ENCODE measurements around the gene ICAM5. TPM values are rescaled to one million over a fixed set of nuclear protein-coding genes. Genes with fewer than 3 reads are reported as not detected.

ICAM5 gene
- total RNA-seq, 1 donor from 2014 or later, result 0.67 TPM

DNA sequence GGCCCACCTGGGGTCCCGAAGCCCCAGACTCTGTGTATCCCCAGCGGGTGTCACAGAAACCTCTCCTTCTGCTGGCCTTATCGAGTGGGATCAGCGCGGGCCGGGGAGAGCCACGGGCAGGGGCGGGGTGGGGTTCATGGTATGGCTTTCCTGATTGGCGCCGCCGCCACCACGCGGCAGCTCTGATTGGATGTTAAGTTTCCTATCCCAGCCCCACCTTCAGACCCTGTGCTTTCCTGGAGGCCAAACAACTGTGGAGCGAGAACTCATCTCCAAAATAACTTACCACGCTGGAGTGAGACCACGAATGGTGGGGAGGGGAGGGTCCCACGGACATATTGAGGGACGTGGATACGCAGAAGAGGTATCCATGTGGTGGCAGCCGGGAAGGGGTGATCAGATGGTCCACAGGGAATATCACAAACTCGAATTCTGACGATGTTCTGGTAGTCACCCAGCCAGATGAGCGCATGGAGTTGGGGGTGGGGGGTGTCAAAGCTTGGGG, 1.0 kb upstream of the ICAM5 start:
- intact Hi-C loops (cut with DNase I), result no loop called here
- DNase-seq (ENCODE audit: low spot score), result no peak

DNA sequence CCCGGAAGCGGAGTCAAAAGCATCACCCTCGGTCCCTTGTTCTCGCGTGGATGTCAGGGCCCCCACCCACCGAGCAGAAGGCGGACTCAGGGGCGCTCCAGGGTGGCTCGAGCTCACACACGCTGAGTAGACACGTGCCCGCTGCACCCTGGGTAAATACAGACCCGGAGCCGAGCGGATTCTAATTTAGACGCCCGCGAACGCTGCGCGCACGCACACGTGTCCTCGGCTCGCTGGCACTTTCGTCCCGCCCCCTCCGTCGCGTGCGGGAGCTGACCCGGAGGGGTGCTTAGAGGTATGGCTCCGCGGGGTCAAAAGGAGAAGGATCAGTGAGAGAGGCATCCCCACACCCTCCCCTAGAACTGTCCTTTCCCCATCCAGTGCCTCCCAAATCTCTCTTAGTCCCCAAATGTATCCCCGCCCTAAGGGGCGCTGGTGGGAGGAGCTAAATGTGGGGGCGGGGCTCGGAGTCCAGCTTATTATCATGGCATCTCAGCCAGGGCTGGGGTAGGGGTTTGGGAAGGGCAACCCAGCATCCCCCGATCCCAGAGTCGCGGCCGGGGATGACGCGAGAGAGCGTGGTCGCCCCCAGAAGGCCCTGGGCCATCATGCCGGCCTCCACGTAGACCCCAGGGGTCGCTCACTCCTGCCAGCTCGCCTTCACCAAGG, 451 bp upstream of the ICAM5 start:
- intact Hi-C loops (cut with DNase I), result no loop called here
- DNase-seq (ENCODE audit: low spot score), result no peak

- no peak for DNase-seq (ENCODE audit: low spot score)
- intact Hi-C loops (cut with DNase I), result no loop called here
Observed at GRCh38 chr19:10290357-10290875, 664 bp downstream of the ICAM5 start.

DNA sequence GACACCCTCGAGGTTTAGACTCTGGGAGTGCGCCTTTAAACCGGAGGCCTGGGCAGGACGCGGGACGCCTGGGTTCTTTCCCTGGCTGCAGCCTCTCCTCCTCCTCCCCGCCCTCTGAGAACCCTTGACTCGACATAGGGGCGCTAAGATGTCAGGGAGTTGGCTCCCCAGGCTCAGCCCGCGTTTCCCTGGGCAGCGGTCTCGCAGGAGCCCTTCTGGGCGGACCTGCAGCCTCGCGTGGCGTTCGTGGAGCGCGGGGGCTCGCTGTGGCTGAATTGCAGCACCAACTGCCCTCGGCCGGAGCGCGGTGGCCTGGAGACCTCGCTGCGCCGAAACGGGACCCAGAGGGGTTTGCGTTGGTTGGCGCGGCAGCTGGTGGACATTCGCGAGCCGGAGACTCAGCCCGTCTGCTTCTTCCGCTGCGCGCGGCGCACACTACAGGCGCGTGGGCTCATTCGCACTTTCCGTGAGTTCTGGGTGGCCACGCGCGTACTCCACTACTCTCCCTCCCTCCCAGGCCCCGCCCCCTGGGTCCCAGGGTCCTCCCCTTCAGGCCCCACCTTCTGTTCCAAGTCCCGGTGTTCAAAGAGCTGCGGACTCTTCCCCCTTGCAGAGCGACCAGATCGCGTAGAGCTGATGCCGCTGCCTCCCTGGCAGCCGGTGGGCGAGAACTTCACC, 1.3 kb downstream of the ICAM5 start:
- no peak for DNase-seq (ENCODE audit: low spot score)
- intact Hi-C loops (cut with DNase I), result no loop called here

GRCh38 chr19:10291554-10292205, 1.9 kb downstream of the ICAM5 start:
- intact Hi-C loops (cut with DNase I), result no loop called here
- no peak for DNase-seq (ENCODE audit: low spot score)

DNA sequence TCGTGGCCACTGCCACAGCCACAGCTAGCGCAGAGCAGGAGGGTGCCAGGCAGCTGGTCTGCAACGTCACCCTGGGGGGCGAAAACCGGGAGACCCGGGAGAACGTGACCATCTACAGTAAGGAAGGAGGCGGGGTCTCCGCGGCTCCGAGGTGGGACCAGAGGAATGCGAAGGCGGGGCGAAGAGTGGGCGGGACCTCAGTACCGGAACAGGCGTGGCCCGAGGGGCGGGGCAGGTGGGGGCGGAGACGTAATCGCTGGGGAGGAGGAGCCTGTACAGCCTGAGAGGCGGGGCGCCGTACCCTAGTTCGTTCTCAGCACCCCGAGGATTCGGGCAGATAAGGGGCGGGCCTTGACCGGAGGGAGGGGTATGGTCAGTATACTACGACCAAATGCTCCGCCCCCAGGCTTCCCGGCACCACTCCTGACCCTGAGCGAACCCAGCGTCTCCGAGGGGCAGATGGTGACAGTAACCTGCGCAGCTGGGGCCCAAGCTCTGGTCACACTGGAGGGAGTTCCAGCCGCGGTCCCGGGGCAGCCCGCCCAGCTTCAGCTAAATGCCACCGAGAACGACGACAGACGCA, 2.5 kb downstream of the ICAM5 start:
- intact Hi-C loops (cut with DNase I), result no loop called here
- DNase-seq (ENCODE audit: low spot score), result peak; percentile 90

- intact Hi-C loops (cut with DNase I), result no loop called here
- DNase-seq (ENCODE audit: low spot score), result no peak
Observed at GRCh38 chr19:10292789-10293636, 3.3 kb downstream of the ICAM5 start.

GRCh38 chr19:10293637-10294367, 4.0 kb downstream of the ICAM5 start:
- no peak for DNase-seq (ENCODE audit: low spot score)
- intact Hi-C loops (cut with DNase I), result no loop called here

DNA sequence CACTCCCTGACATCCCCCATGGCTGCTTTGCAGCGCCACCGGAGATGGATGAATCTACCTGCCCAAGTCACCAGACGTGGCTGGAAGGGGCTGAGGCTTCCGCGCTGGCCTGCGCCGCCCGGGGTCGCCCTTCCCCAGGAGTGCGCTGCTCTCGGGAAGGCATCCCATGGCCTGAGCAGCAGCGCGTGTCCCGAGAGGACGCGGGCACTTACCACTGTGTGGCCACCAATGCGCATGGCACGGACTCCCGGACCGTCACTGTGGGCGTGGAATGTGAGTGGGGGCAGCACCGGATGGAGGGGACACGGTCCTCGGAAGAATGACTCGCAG, 4.6 kb downstream of the ICAM5 start:
- intact Hi-C loops (cut with DNase I), result no loop called here
- no peak for DNase-seq (ENCODE audit: low spot score)

DNA sequence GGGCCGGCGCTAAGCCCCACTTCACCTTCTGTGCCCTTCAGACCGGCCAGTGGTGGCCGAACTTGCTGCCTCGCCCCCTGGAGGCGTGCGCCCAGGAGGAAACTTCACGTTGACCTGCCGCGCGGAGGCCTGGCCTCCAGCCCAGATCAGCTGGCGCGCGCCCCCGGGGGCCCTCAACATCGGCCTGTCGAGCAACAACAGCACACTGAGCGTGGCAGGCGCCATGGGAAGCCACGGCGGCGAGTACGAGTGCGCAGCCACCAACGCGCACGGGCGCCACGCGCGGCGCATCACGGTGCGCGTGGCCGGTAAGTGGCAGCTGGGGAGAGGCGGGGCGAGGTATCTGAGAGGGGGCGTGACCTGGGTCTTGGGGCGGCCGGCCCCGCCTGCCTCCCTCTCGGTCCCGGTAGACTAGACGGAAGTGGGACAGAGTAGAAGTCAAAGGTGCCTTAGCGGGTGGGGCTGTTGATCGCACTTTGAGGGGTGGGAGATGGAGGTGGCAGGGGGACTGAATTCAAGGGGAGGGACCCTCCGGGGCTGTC, 5.6 kb downstream of the ICAM5 start:
- intact Hi-C loops (cut with DNase I), result no loop called here
- DNase-seq (ENCODE audit: low spot score), result no peak

DNA sequence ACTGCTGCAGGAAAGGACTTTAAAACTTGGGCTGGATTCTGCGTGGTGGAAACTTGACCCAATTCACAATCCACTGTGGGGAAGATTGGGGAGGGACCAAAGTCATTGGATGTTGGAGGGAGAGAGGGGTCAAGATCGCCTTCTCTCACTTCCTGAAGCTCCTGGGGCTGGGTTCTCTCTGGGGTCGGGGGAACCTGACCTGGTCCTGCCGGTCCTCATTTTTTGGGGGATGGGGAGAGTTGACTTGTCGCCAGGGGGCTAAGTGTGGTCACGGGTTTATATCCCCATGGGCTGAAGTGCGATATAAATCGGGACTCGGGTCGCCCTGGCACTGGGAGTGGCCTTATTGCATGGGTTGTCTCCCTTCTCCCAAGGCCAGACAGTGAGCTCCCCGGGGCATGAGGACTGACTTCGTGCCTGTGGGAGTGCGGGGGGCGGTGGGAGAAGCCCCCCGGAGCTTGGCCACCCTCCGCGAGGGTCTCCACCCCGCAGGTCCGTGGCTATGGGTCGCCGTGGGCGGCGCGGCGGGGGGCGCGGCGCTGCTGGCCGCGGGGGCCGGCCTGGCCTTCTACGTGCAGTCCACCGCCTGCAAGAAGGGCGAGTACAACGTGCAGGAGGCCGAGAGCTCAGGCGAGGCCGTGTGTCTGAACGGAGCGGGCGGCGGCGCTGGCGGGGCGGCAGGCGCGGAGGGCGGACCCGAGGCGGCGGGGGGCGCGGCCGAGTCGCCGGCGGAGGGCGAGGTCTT, 6.3 kb downstream of the ICAM5 start:
- intact Hi-C loops (cut with DNase I), result no loop called here
- DNase-seq (ENCODE audit: low spot score), result no peak

- intact Hi-C loops (cut with DNase I), result no loop called here
- no peak for DNase-seq (ENCODE audit: low spot score)
Observed at GRCh38 chr19:10299545-10300458, 10.1 kb downstream of the ICAM5 start.

GRCh38 chr19:10305139-10305806, 15.5 kb downstream of the ICAM5 start:
- intact Hi-C loops (cut with DNase I), result no loop called here
- no peak for DNase-seq (ENCODE audit: low spot score)

DNA sequence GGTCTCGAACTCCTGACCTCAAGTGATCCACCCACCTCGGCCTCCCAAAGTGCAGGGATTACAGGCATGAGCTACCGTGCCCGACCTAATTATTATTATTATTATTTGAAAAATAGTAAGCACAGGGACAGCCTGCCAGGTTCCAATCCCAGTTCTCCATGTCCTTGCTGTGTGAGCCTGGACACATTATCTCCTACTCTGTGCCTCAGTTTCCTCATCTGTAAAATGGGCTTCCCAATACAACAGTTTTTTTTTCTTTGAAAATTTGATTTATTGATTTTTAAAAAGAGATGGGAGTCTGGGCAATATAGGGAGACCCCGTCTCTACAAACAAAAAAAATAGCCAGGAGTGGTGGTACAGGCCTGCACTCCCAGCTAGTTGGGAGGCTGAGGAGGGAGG, 16.6 kb downstream of the ICAM5 start:
- intact Hi-C loops (cut with DNase I), result no loop called here
- no peak for DNase-seq (ENCODE audit: low spot score)

DNA sequence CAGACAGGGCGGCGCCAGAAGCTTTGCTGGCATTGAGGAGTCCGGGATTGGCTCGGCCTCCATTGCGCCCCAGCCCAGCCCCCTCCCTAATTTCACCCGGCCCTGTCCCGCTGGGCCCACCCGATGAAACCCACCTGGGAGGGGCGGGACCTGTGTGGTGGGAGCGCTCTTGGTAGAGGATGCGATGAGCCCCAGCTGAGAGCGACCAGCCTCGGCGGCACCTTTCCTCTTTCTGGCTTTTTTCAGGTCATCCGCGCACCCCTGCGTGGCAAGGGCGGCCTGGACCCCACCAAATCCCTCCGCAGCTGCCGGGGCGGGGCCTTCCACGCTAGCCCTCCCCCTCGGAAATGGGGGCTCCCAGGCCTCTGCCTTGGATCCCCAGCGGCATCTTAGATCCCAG, 19.7 kb downstream of the ICAM5 start, which contains the start of gene ZGLP1:
TSS of gene ZGLP1 (minus strand) at position 393 of the 400 bp plus-strand sequence.
- intact Hi-C loops (cut with DNase I), result no loop called here
- no peak for DNase-seq (ENCODE audit: low spot score)
